NCI-H187 treated with DMSO at 0.1 percent for 48 hours (cell line): Measurements from ENCODE around the gene CYP27C1.
"Not testable (repeated sequence)": the region's sequence is repeated elsewhere in the genome, so short reads cannot be mapped to it uniquely, and the experiment has no call there.

ENCODE experiments used
- DNase-seq: peaks from one replicate; lab custom pipeline; 2025; lab: John Stamatoyannopoulos, UW

The CYP27C1 gene

GRCh38 chr2:127220102-127220767 lies at the start of gene CYP27C1:
Gene CYP27C1 (minus strand): TSS chr2:127220299. CDS start chr2:127220270, 29 bp downstream.
- DNase-seq: no peak

DNA sequence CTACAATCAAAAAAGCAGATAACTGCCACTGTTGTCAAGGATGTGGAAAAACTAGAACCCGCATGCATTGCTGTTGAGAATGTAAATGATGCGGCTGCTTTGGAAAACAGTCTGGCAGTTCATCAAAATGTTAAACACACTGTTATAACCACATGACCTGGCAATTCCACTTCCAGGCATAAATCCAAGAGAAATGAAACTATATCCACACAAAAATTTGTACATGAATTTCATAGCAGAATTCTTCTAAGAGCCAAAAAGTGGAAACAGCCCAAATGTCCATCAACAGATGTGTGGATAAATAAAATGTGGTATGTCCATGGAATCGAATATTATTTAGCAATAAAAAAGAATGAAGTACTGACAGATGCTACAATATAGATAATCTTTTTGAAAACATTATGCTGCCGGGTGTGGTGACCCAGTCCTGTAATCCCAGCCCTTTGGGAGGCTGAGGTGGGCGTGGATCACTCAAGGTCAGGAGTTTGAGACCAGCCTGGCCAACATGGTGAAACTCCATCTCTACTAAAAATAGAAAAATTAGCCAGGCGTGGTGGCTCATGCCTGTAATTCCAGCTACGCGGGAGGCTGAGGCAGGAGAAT lies 41.8 kb upstream of the CYP27C1 start:
- no peak for DNase-seq

DNA sequence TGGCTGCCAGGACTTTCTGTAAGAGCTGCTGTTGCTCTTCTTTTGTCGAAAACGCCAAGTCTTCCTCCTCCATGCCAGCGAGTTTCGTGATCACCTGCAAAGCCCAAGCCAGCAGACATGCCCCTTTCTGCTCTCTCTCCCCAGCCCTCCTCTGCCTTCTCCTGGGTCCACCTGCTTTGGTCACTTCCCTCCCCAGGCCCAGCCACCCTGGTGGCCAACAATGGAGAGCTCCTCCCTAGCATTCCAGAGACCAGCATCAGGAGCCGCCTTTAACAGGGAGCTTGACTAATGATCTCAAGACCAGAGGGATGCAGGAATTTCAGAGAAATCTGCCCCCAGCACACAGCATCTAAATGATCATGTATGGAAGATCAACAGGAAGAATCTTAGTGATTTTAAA lies 39.3 kb upstream of the CYP27C1 start:
- no peak for DNase-seq

DNA sequence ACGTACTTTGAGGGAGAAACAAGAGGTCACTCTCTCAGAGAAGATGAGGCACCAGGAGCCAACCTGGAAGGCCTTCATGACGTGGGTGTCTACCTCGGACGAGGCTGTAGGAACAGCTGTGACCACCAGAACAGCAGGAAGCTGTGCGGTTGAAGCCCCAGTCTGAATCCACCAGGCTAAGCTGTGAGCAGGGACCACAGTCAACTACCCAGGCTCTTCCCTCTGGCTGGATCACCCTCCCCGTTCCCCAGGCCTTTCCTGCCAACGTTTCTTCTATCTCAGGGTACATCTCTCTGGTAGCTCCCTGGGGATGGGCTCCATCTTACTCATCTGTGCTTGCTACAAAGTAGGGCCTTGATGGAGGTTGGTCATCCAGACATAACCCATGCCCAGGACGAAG lies 36.8 kb upstream of the CYP27C1 start:
- DNase-seq: no peak

- DNase-seq: no peak
Observed at GRCh38 chr2:127256381-127256780, 36.3 kb upstream of the CYP27C1 start.

DNA sequence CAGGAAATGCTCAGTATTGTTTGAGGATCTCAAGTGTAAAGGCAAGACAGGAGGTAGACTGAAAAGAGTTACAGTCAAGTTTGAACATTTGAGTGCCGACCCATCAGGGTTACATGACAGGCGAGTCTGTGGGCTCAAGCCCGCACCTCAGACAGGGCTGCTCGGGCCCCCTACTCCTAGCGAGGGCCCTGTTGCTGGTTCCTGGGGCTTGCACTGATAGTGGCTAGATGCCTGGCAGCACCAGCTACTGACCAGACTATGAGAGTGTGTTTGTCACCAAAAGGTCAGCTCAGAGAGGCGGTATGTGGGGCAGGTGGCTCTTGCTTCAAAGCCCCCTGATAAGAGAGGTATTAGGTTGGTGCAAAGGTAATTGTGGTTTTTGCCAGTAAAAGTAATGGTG lies 35.6 kb upstream of the CYP27C1 start:
- DNase-seq: no peak

DNA sequence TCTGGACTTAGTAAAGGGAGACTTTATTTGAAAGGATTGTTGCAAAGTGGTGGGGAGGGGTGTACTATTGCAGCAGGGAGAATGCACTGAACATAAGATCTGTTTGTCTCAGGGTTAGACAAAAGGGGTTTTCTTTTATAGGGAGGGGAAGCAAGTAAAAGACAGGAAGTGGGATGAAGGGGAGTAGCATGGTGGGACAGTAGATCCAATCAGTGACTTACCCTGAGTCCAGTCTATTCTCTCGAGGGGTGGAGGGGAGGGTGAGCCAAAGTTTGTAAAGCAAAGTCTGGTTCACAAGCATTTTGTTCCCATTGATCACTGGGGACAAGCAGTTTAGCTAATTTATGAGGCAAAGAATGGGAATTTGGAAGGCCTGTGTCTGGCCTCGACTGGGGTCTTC lies 35.0 kb upstream of the CYP27C1 start:
- no peak for DNase-seq

GRCh38 chr2:127254386-127254981 lies 34.4 kb upstream of the CYP27C1 start:
- DNase-seq: no peak

DNA sequence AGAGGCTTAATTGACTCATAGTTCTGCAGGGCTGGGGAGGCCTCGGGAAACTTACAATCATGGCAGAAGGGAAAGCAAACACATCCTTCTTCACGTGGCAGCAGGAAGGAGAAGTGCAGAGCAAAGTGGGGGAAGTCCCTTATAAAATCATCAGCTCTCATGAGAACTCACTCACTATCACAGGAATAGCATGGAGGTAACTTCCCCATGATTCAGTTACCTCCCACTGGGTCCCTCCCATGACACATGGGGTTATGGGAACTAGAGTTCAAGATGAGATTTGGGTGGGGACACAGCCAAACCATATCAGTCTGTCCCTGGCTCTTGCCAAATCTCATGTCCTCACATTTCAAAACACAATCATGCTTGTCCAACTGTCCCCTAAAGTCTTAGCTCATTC lies 21.1 kb upstream of the CYP27C1 start:
- not testable (repeated sequence) for DNase-seq

DNA sequence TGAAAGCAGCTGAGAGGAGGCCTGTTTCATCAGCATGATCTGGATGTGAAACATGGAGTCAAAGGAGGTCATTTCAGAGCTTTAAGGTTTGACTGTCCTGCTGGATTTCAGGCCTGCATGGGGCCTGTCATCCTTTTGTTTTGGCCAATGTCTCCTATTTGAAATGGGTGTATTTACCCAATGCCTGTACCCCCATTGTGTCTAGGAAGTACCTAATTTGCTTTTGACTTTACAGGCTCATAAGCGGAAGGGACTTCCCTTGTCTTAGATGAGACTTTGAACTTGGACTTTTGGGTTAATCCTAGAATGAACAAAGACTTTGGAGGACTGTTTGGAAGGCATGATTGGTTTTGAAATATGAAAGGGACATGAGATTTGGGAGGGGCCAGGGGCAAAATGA lies 19.3 kb upstream of the CYP27C1 start:
- DNase-seq: no peak

GRCh38 chr2:127237768-127238167 lies 17.7 kb upstream of the CYP27C1 start:
- not testable (repeated sequence) for DNase-seq

- no peak for DNase-seq
Observed at GRCh38 chr2:127235082-127235702, 15.1 kb upstream of the CYP27C1 start.

DNA sequence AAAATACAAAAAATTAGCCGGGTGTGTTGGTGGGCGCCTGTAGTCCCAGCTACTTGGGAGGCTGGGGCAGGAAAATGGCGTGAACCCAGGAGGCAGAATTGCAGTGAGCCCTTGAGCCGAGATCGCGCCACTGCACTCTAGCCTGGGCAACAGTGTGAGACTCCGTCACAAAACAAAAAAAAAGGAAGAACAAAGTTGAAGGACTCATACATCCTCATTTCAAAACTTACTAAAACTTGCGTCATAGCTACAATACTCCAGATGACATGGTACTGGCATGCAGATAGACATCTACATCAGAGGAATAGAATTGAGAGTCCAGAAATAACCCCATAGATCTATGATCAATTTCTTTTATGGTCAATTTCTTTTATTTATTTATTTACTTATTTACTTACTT lies 13.6 kb upstream of the CYP27C1 start:
- DNase-seq: no peak

GRCh38 chr2:127231130-127231865 lies 11.2 kb upstream of the CYP27C1 start:
- no peak for DNase-seq

- no peak for DNase-seq
Observed at GRCh38 chr2:127229555-127229954, 9.5 kb upstream of the CYP27C1 start.

- no peak for DNase-seq
Observed at GRCh38 chr2:127228102-127228501, 8.0 kb upstream of the CYP27C1 start.

- DNase-seq: not testable (repeated sequence)
Observed at GRCh38 chr2:127227264-127227660, 7.2 kb upstream of the CYP27C1 start.

- DNase-seq: no peak
Observed at GRCh38 chr2:127226520-127227263, 6.6 kb upstream of the CYP27C1 start.

GRCh38 chr2:127226132-127226519 lies 6.0 kb upstream of the CYP27C1 start:
- no peak for DNase-seq

GRCh38 chr2:127225186-127225960 lies 5.3 kb upstream of the CYP27C1 start:
- DNase-seq: no peak

- DNase-seq: not testable (repeated sequence)
Observed at GRCh38 chr2:127224135-127224534, 4.0 kb upstream of the CYP27C1 start.
